ENCODE measurements around the gene TYRO3. TPM values are rescaled to one million over a fixed set of nuclear protein-coding genes. Genes with fewer than 3 reads are reported as not detected.
"Not testable (repeated sequence)": the region's sequence is repeated elsewhere in the genome, so short reads cannot be mapped to it uniquely, and the experiment has no call there.

Gene TYRO3
- total and polyA plus RNA-seq, 4 donors: 3.4 to 9.8 (median 5.2) TPM

GRCh38 chr15:41586531-41587282 lies 27.7 kb downstream of the TYRO3 start:
- 94 to 95% methylated on average over 14 of the region's 14 CpGs for WGBS, 2 donors
- H3K4me1 ChIP-seq (ENCODE audit: control insufficient read depth in 1 of 2, insufficient read depth in 2 of 2, low read length in 2 of 2); H3K27ac ChIP-seq (ENCODE audit: low read depth in 1 of 2, low read length in 2 of 2); H3K9me3 ChIP-seq (ENCODE audit: control insufficient read depth, low read length); intact Hi-C loops (cut with DNase I); H3K36me3 ChIP-seq (ENCODE audit: control insufficient read depth in 1 of 2, insufficient read depth in 2 of 2, low read length in 1 of 2); H3K4me3 ChIP-seq (ENCODE audit: low read length in 2 of 2); DNase-seq; H3K27me3 ChIP-seq (ENCODE audit: control insufficient read depth in 1 of 2, insufficient read depth in 2 of 2, low read length in 1 of 2); ATAC-seq (ENCODE audit: low FRiP score): not testable (repeated sequence)

- H3K36me3 ChIP-seq (ENCODE audit: control insufficient read depth in 1 of 2, insufficient read depth in 2 of 2, low read length in 1 of 2); ATAC-seq (ENCODE audit: low FRiP score); H3K4me3 ChIP-seq (ENCODE audit: low read length in 2 of 2); H3K4me1 ChIP-seq (ENCODE audit: control insufficient read depth in 1 of 2, insufficient read depth in 2 of 2, low read length in 2 of 2); intact Hi-C loops (cut with DNase I); H3K27ac ChIP-seq (ENCODE audit: low read depth in 1 of 2, low read length in 2 of 2); DNase-seq; H3K27me3 ChIP-seq (ENCODE audit: control insufficient read depth in 1 of 2, insufficient read depth in 2 of 2, low read length in 1 of 2); H3K9me3 ChIP-seq (ENCODE audit: control insufficient read depth, low read length): not testable (repeated sequence)
- WGBS, 2 donors: 75 to 78% methylated on average over 4 of the region's 4 CpGs
Observed at GRCh38 chr15:41589018-41589417, 30.0 kb downstream of the TYRO3 start.

GRCh38 chr15:41589571-41589970 lies 30.6 kb downstream of the TYRO3 start:
- H3K27me3 ChIP-seq (ENCODE audit: control insufficient read depth in 1 of 2, insufficient read depth in 2 of 2, low read length in 1 of 2); H3K36me3 ChIP-seq (ENCODE audit: control insufficient read depth in 1 of 2, insufficient read depth in 2 of 2, low read length in 1 of 2); H3K4me1 ChIP-seq (ENCODE audit: control insufficient read depth in 1 of 2, insufficient read depth in 2 of 2, low read length in 2 of 2); intact Hi-C loops (cut with DNase I); DNase-seq; H3K9me3 ChIP-seq (ENCODE audit: control insufficient read depth, low read length); ATAC-seq (ENCODE audit: low FRiP score); H3K4me3 ChIP-seq (ENCODE audit: low read length in 2 of 2); H3K27ac ChIP-seq (ENCODE audit: low read depth in 1 of 2, low read length in 2 of 2): not testable (repeated sequence)
- 77 to 80% methylated on average over 2 of the region's 2 CpGs for WGBS, 2 donors

- H3K4me1 ChIP-seq (ENCODE audit: control insufficient read depth in 1 of 2, insufficient read depth in 2 of 2, low read length in 2 of 2); intact Hi-C loops (cut with DNase I); H3K9me3 ChIP-seq (ENCODE audit: control insufficient read depth, low read length); H3K27ac ChIP-seq (ENCODE audit: low read depth in 1 of 2, low read length in 2 of 2); H3K4me3 ChIP-seq (ENCODE audit: low read length in 2 of 2); H3K36me3 ChIP-seq (ENCODE audit: control insufficient read depth in 1 of 2, insufficient read depth in 2 of 2, low read length in 1 of 2); H3K27me3 ChIP-seq (ENCODE audit: control insufficient read depth in 1 of 2, insufficient read depth in 2 of 2, low read length in 1 of 2); DNase-seq; ATAC-seq (ENCODE audit: low FRiP score): not testable (repeated sequence)
- WGBS, 2 donors: 86% methylated on average over 6 of the region's 6 CpGs
Observed at GRCh38 chr15:41591217-41591616, 32.2 kb downstream of the TYRO3 start.

GRCh38 chr15:41592718-41593117 lies 33.7 kb downstream of the TYRO3 start:
- H3K4me1 ChIP-seq (ENCODE audit: control insufficient read depth in 1 of 2, insufficient read depth in 2 of 2, low read length in 2 of 2); H3K36me3 ChIP-seq (ENCODE audit: control insufficient read depth in 1 of 2, insufficient read depth in 2 of 2, low read length in 1 of 2); DNase-seq; H3K27me3 ChIP-seq (ENCODE audit: control insufficient read depth in 1 of 2, insufficient read depth in 2 of 2, low read length in 1 of 2); H3K9me3 ChIP-seq (ENCODE audit: control insufficient read depth, low read length); ATAC-seq (ENCODE audit: low FRiP score); intact Hi-C loops (cut with DNase I); H3K27ac ChIP-seq (ENCODE audit: low read depth in 1 of 2, low read length in 2 of 2); H3K4me3 ChIP-seq (ENCODE audit: low read length in 2 of 2): not testable (repeated sequence)
- 92 to 96% methylated on average over 8 of the region's 8 CpGs for whole genome bisulfite sequencing, 2 donors

- Histone ChIP-seq H3K9me3 (ENCODE audit: control insufficient read depth, low read length) (no peaks in the 10 kb centered on the region), H3K4me3 (ENCODE audit: low read length in 2 of 2) (no peak overlapping the region), H3K27ac (ENCODE audit: low read depth in 1 of 2, low read length in 2 of 2) (no peak overlapping the region), H3K27me3 (ENCODE audit: control insufficient read depth in 1 of 2, insufficient read depth in 2 of 2, low read length in 1 of 2) (no peaks in the 10 kb centered on the region), H3K4me1 (ENCODE audit: control insufficient read depth in 1 of 2, insufficient read depth in 2 of 2, low read length in 2 of 2) (no peaks in the 10 kb centered on the region), H3K36me3 (ENCODE audit: control insufficient read depth in 1 of 2, insufficient read depth in 2 of 2, low read length in 1 of 2) (no peaks in the 10 kb centered on the region)
- ATAC-seq (ENCODE audit: low FRiP score) (no peak), DNase-seq (no peak)
- 83 to 85% methylated on average over 10 of the region's 10 CpGs for WGBS, 2 donors
- intact Hi-C loops (cut with DNase I): no loop called here
Observed at GRCh38 chr15:41594801-41595746, 36.1 kb downstream of the TYRO3 start.

GRCh38 chr15:41596972-41597371 lies 38.0 kb downstream of the TYRO3 start:
- ATAC-seq (ENCODE audit: low FRiP score) (no peak), DNase-seq (no peak)
- Histone ChIP-seq H3K4me3 (ENCODE audit: low read length in 2 of 2) (no peak overlapping the region), H3K27me3 (ENCODE audit: control insufficient read depth in 1 of 2, insufficient read depth in 2 of 2, low read length in 1 of 2) (no peaks in the 10 kb centered on the region), H3K9me3 (ENCODE audit: control insufficient read depth, low read length) (no peaks in the 10 kb centered on the region), H3K27ac (ENCODE audit: low read depth in 1 of 2, low read length in 2 of 2) (no peak overlapping the region), H3K4me1 (ENCODE audit: control insufficient read depth in 1 of 2, insufficient read depth in 2 of 2, low read length in 2 of 2) (no peaks in the 10 kb centered on the region), H3K36me3 (ENCODE audit: control insufficient read depth in 1 of 2, insufficient read depth in 2 of 2, low read length in 1 of 2) (no peaks in the 10 kb centered on the region)
- 84 to 88% methylated on average over 4 of the region's 4 CpGs for WGBS, 2 donors
- intact Hi-C loops (cut with DNase I): no loop called here

GRCh38 chr15:41597787-41598186 lies 38.8 kb downstream of the TYRO3 start:
- DNase-seq (no peak), ATAC-seq (ENCODE audit: low FRiP score) (no peak)
- H3K4me3 ChIP-seq (ENCODE audit: low read length in 2 of 2): no peak overlapping the region
- H3K27me3 ChIP-seq (ENCODE audit: control insufficient read depth in 1 of 2, insufficient read depth in 2 of 2, low read length in 1 of 2): no peaks in the 10 kb centered on the region
- H3K27ac ChIP-seq (ENCODE audit: low read depth in 1 of 2, low read length in 2 of 2): no peak overlapping the region
- H3K36me3 ChIP-seq (ENCODE audit: control insufficient read depth in 1 of 2, insufficient read depth in 2 of 2, low read length in 1 of 2): no peaks in the 10 kb centered on the region
- intact Hi-C loops (cut with DNase I): no loop called here
- H3K9me3 ChIP-seq (ENCODE audit: control insufficient read depth, low read length): no peaks in the 10 kb centered on the region
- no peaks in the 10 kb centered on the region for H3K4me1 ChIP-seq (ENCODE audit: control insufficient read depth in 1 of 2, insufficient read depth in 2 of 2, low read length in 2 of 2)
- 58 to 65% methylated on average over 5 of the region's 5 CpGs for WGBS, 2 donors
